CD14-positive monocyte (primary cell): ENCODE results near the gene IER5. TPM values are rescaled to one million over a fixed set of nuclear protein-coding genes. Genes with fewer than 3 reads are reported as not detected.

Source experiments
- DNase-seq, 3 donors: peaks; one replicate each; pipeline ENCODE4 v3.0.0-alpha.2; 2011 to 2022
- H2AFZ ChIP-seq: 2 replicates; pipeline ENCODE4 v1.6.0; 2012; ENCODE audit warnings: mild to moderate bottlenecking, low read depth, low read length, inconsistent platforms; ENCODE audit not compliant: insufficient read depth, poor library complexity, severe bottlenecking
- H3K27ac ChIP-seq, 2 donors: 1 replicate in 1 of 2; 2 replicates in 1 of 2; pipeline ENCODE4 v1.5.1; 2012 to 2013; ENCODE audit warnings: low read length in 2 of 2, control low read depth in 1 of 2, inconsistent platforms in 1 of 2, low read depth in 1 of 2, mild to moderate bottlenecking in 1 of 2
- H3K27me3 ChIP-seq, 2 donors: one replicate each; pipeline versions ENCODE4 v1.6.0 to v1.6.1; 2011 to 2013; ENCODE audit warnings: low read length in 2 of 2; ENCODE audit not compliant: control insufficient read depth in 2 of 2, insufficient read depth in 2 of 2
- H3K36me3 ChIP-seq, 2 donors: replicated peaks in 1 of 2; 1 replicate in 1 of 2; 2 replicates in 1 of 2; pipeline versions ENCODE4 v1.5.1 to v1.6.1; 2012 to 2013; ENCODE audit warnings: low read length in 2 of 2, control low read depth in 1 of 2, inconsistent platforms in 1 of 2, mild to moderate bottlenecking in 1 of 2; ENCODE audit not compliant: insufficient read depth in 2 of 2, control insufficient read depth in 1 of 2
- H3K4me1 ChIP-seq, 2 donors: 1 replicate in 1 of 2; 2 replicates in 1 of 2; pipeline versions ENCODE4 v1.5.1 to v1.6.1; 2012 to 2013; ENCODE audit warnings: low read length in 2 of 2, control low read depth in 1 of 2, inconsistent platforms in 1 of 2, mild to moderate bottlenecking in 1 of 2, moderate library complexity in 1 of 2; ENCODE audit not compliant: insufficient read depth in 2 of 2, control insufficient read depth in 1 of 2
- H3K4me2 ChIP-seq: replicated peaks from 2 replicates; pipeline ENCODE3; 2012; ENCODE audit warnings: low read length, moderate library complexity, mild to moderate bottlenecking; ENCODE audit not compliant: poor library complexity, severe bottlenecking; ENCODE audit errors: extremely low read depth
- H3K4me3 ChIP-seq, 3 experiments: fragments of 200-600 bp in 1 of 3; sonication (generic) in 1 of 3; replicated peaks in 1 of 3; 1 replicate in 2 of 3; 2 replicates in 1 of 3; pipeline ENCODE4 v1.5.1; 2011 to 2013; ENCODE audit warnings: low read length in 3 of 3, mild to moderate bottlenecking in 3 of 3, control low read depth in 2 of 3, low read depth in 2 of 3, inconsistent platforms in 1 of 3, moderate library complexity in 1 of 3
- H3K79me2 ChIP-seq: 2 replicates; pipeline ENCODE4 v1.6.0; 2012; ENCODE audit warnings: mild to moderate bottlenecking, control low read depth, inconsistent platforms, low read length, moderate library complexity; ENCODE audit not compliant: insufficient read depth
- H3K9ac ChIP-seq: 2 replicates; pipeline ENCODE4 v1.6.0; 2017; ENCODE audit warnings: low read length, mild to moderate bottlenecking; ENCODE audit not compliant: insufficient read depth, poor library complexity, severe bottlenecking
- H3K9me3 ChIP-seq, 2 donors: replicated peaks in 1 of 2; 1 replicate in 1 of 2; 2 replicates in 1 of 2; pipeline versions ENCODE4 v1.5.1 to v1.6.1; 2012 to 2013; ENCODE audit warnings: low read length in 2 of 2, control low read depth in 1 of 2; ENCODE audit not compliant: control insufficient read depth in 1 of 2, insufficient read depth in 1 of 2
- H4K20me1 ChIP-seq: 2 replicates; pipeline ENCODE4 v1.6.0; 2012; ENCODE audit warnings: mild to moderate bottlenecking, low read length, control low read depth, moderate library complexity; ENCODE audit not compliant: insufficient read depth
- H3K27ac Mint-ChIP-seq, 7 donors: one replicate each; pipeline ENCODE4 v1.8.0; 2020; ENCODE audit warnings: mild to moderate bottlenecking in 7 of 7, mixed read lengths in 7 of 7, moderate library complexity in 6 of 7, inconsistent platforms in 2 of 7
- H3K27me3 Mint-ChIP-seq, 3 donors: one replicate each; pipeline ENCODE4 v1.8.0; 2021 to 2022; ENCODE audit warnings: low read depth in 3 of 3, mild to moderate bottlenecking in 3 of 3, mixed read lengths in 3 of 3, moderate library complexity in 3 of 3, inconsistent platforms in 1 of 3
- H3K36me3 Mint-ChIP-seq, 2 donors: one replicate each; pipeline ENCODE4 v1.8.0; 2020; ENCODE audit warnings: mixed read lengths in 2 of 2, inconsistent platforms in 1 of 2, mild to moderate bottlenecking in 1 of 2
- H3K4me1 Mint-ChIP-seq: one replicate; pipeline ENCODE4 v1.8.0; 2020; ENCODE audit warnings: mild to moderate bottlenecking, mixed read lengths
- H3K4me3 Mint-ChIP-seq, 2 donors: one replicate each; pipeline ENCODE4 v1.8.0; 2020; ENCODE audit warnings: mild to moderate bottlenecking in 2 of 2, mixed read lengths in 2 of 2, moderate library complexity in 1 of 2
- H3K9me3 Mint-ChIP-seq, 7 donors: one replicate each; pipeline ENCODE4 v1.8.0; 2020 to 2022; ENCODE audit warnings: mixed read lengths in 7 of 7, mild to moderate bottlenecking in 6 of 7, moderate library complexity in 6 of 7, inconsistent platforms in 2 of 7
- CTCF ChIP-seq: fragments of 200-600 bp; IDR thresholded peaks from one replicate; pipeline ENCODE4 v1.8.0; 2022; ENCODE audit warnings: antibody characterized with exemption, mild to moderate bottlenecking
- WGBS: methylation state at CpG from one replicate; pipeline ENCODE4 v1.1.5; 2013; ENCODE audit warnings: missing lambda C conversion rate; ENCODE audit not compliant: insufficient coverage; 5-methylcytosine and 5-hydroxymethylcytosine counted together
- intact Hi-C, 2 donors: fragments of 100-400 bp; cut with micrococcal nuclease; formaldehyde crosslinking; loops; one replicate each; pipeline versions ENCODE4 v1.15.0 to v1.15.1; 2023
- polyA plus RNA-seq, 3 donors: library from polyadenylated mRNA; depleted of rRNA in 1 of 3; unstranded in 2 of 3; stranded (reverse) in 1 of 3; fragments of 300-500 nt in 2 of 3; fragments of >200 nt in 1 of 3; fragmentation: Illumina TruSeq in 2 of 3; gene quantifications; 1 replicate in 2 of 3; 2 replicates in 1 of 3; pipeline ENCODE4 v1.2.3, GENCODE V29; 2012 to 2021

Gene IER5
- polyA plus RNA-seq, 3 donors: 13.7 to 110 (median 29.0) TPM

GRCh38 chr1:181123173-181123572 is 34.7 kb downstream of the IER5 start:
- Mint-ChIP-seq H3K27me3 (peaks cover 0 to 4% (median 3%) of the 10 kb centered on the region in 3 donors), H3K9me3 (no peaks in the 10 kb centered on the region), H3K4me3 (no peak overlapping the region), H3K27ac (peak overlapping the region in 3 of 7 donors; percentile 68 to 74 (median 70)), H3K4me1 (peaks cover 45% of the 10 kb centered on the region), H3K36me3 (no peaks in the 10 kb centered on the region)
- WGBS: 100% methylated on average over 1 of the region's 3 CpGs
- Histone ChIP-seq H3K27me3 (no peaks in the 10 kb centered on the region), H3K9ac (no peak overlapping the region), H3K4me3 (no peak overlapping the region), H2AFZ (no peak overlapping the region), H3K4me1 (peaks cover 41 to 52% of the 10 kb centered on the region in 2 donors), H3K79me2 (no peaks in the 10 kb centered on the region), H4K20me1 (no peaks in the 10 kb centered on the region), H3K36me3 (no peaks in the 10 kb centered on the region), H3K9me3 (no peaks in the 10 kb centered on the region), H3K27ac (peak overlapping the region in 1 of 2 donors; percentile 79), H3K4me2 (no peak overlapping the region)
- DNase-seq: no peak
- intact Hi-C loops: no loop called here
- no peak for TF ChIP-seq CTCF

- Histone ChIP-seq H3K9me3 (no peaks in the 10 kb centered on the region), H3K27ac (peak overlapping the region; percentile 49 to 79), H3K27me3 (no peaks in the 10 kb centered on the region), H3K36me3 (no peaks in the 10 kb centered on the region), H3K79me2 (no peaks in the 10 kb centered on the region), H3K4me1 (peaks cover 52 to 64% of the 10 kb centered on the region in 2 donors), H3K4me2 (no peak overlapping the region), H2AFZ (no peak overlapping the region), H3K4me3 (no peak overlapping the region), H4K20me1 (no peaks in the 10 kb centered on the region), H3K9ac (no peak overlapping the region)
- peaks cover 0 to 4% (median 2%) of the 10 kb centered on the region in 3 donors for H3K27me3 Mint-ChIP-seq
- peak overlapping the region; percentile 64 to 94 (median 89) for H3K27ac Mint-ChIP-seq
- WGBS: 0% methylated on average over 1 of the region's 2 CpGs
- peak; percentile 71 to 89 (median 74) for DNase-seq
- peaks cover 56% of the 10 kb centered on the region for H3K4me1 Mint-ChIP-seq
- H3K9me3 Mint-ChIP-seq: no peaks in the 10 kb centered on the region
- no peaks in the 10 kb centered on the region for H3K36me3 Mint-ChIP-seq
- no peak overlapping the region for H3K4me3 Mint-ChIP-seq
- TF ChIP-seq CTCF: no peak
- intact Hi-C loops: no loop called here
Measured at GRCh38 chr1:181124291-181124751, 35.8 kb downstream of the IER5 start.
